ENCODE measurements around the gene TXNRD2. TPM values are rescaled to one million over a fixed set of nuclear protein-coding genes. Genes with fewer than 3 reads are reported as not detected.
A peak's percentile ranks its signal among the peaks of the same experiment; 100 is the strongest.

Gene TXNRD2
- total and polyA plus RNA-seq, 10 of the 15 experiments (the other 5 are each of a cell fraction or from before 2014, with no cell fraction given): 1.6 to 26.0 (median 13.9) TPM

- peak; percentile 75; the same call in 1 of the 2 replicates for TF ChIP-seq ZBTB40 (IDR thresholded peaks at IDR 0.05; ENCODE audit: borderline replicate concordance)
- peak; percentile 41 to 47; a peak in 1 of 4 replicates for TF ChIP-seq IKZF2 (IDR thresholded peaks at IDR 0.05)
- TF ChIP-seq ZBTB4 (CRISPR knock-in tag; IDR thresholded peaks at IDR 0.05): no peak
- TF ChIP-seq IKZF1 (conservative IDR thresholded peaks at IDR 0.05): peak; percentile 30; the same call in 1 of the 2 replicates
- TF ChIP-seq SUPT20H (IDR thresholded peaks at IDR 0.05; ENCODE audit: borderline replicate concordance, control insufficient read depth, low read depth, low read length): no peak
- no peak; a peak in 1 of 4 replicates for TF ChIP-seq BHLHE40 (IDR thresholded peaks at IDR 0.05; ENCODE audit: borderline replicate concordance in 1 of 2, low read depth in 2 of 2, low read length in 1 of 2)
- TF ChIP-seq GABPA (IDR thresholded peaks at IDR 0.05; ENCODE audit: low read depth): no peak; the same call in 1 of the 2 replicates
- 0 out of 2 replicates have a peak, but pooled peaks have one; percentile 36 for TF ChIP-seq NBN (IDR thresholded peaks at IDR 0.05)
- peak; percentile 8 for TF ChIP-seq PML (IDR thresholded peaks at IDR 0.05; ENCODE audit: low read length)
- TF ChIP-seq, protein P1, sequence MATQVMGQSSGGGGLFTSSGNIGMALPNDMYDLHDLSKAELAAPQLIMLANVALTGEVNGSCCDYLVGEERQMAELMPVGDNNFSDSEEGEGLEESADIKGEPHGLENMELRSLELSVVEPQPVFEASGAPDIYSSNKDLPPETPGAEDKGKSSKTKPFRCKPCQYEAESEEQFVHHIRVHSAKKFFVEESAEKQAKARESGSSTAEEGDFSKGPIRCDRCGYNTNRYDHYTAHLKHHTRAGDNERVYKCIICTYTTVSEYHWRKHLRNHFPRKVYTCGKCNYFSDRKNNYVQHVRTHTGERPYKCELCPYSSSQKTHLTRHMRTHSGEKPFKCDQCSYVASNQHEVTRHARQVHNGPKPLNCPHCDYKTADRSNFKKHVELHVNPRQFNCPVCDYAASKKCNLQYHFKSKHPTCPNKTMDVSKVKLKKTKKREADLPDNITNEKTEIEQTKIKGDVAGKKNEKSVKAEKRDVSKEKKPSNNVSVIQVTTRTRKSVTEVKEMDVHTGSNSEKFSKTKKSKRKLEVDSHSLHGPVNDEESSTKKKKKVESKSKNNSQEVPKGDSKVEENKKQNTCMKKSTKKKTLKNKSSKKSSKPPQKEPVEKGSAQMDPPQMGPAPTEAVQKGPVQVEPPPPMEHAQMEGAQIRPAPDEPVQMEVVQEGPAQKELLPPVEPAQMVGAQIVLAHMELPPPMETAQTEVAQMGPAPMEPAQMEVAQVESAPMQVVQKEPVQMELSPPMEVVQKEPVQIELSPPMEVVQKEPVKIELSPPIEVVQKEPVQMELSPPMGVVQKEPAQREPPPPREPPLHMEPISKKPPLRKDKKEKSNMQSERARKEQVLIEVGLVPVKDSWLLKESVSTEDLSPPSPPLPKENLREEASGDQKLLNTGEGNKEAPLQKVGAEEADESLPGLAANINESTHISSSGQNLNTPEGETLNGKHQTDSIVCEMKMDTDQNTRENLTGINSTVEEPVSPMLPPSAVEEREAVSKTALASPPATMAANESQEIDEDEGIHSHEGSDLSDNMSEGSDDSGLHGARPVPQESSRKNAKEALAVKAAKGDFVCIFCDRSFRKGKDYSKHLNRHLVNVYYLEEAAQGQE (IDR thresholded peaks at IDR 0.05; ENCODE audit: low read depth, low read length): no peak
- no peak for TF ChIP-seq RFX5 (IDR thresholded peaks at IDR 0.05; ENCODE audit: low read depth, low read length)
- TF ChIP-seq SMAD1 (IDR thresholded peaks at IDR 0.05; ENCODE audit: low read depth, partially characterized antibody): peak; percentile 89
- peak; percentile 32; the same call in 1 of the 2 replicates for TF ChIP-seq EED (IDR thresholded peaks at IDR 0.05; ENCODE audit: low read depth)
- no peak for TF ChIP-seq KLF5 (IDR thresholded peaks at IDR 0.05; ENCODE audit: partially characterized antibody)
- 0 out of 2 replicates have a peak, but pooled peaks have one; percentile 6 for TF ChIP-seq RUNX3 (IDR thresholded peaks at IDR 0.05; ENCODE audit: low read length)
- TF ChIP-seq HDAC6 (IDR thresholded peaks at IDR 0.05; ENCODE audit: unreplicated experiment): no peak
- no peak for TF ChIP-seq KAT2A (conservative IDR thresholded peaks at IDR 0.05; ENCODE audit: control insufficient read depth, low read depth, low read length)
Observed at GRCh38 chr22:19855504-19856409, 85.9 kb downstream of the TXNRD2 start (continued).
